K562 (cell line): Measurements from ENCODE around the gene CHAD. TPM values are rescaled to one million over a fixed set of nuclear protein-coding genes. Genes with fewer than 3 reads are reported as not detected.

Experiments
- ATAC-seq: fragments of 200-7000 bp; cut with Tn5 transposase; 3 replicates; pipeline ENCODE4 v1.9.1; 2020; ENCODE audit warnings: moderate library complexity
- BruUV-seq: library from RNA; stranded (reverse); fragments of 400-500 nt; replicated peaks from 2 replicates; lab custom pipeline; 2021; lab: Mats Ljungman, UMichigan
- CTCF ChIA-PET: fragments of 300-600 bp; formaldehyde crosslinking; extraction: SDS; loops from one replicate; lab custom pipeline; 2021; ENCODE audit warnings: low intra/inter-chr PET ratio; lab: Yijun Ruan, JAX
- POLR2A ChIA-PET: fragments of 300-600, 350-650 bp; sonication (Branson Sonifier 250); formaldehyde crosslinking; extraction: SDS; loops from one replicate; lab custom pipeline; 2021; ENCODE audit warnings: antibody characterized with exemption, inconsistent platforms; lab: Yijun Ruan, JAX
- DNase-seq, 4 experiments: peaks; one replicate each; pipeline versions ENCODE4 v3.0.0 to v3.0.0-alpha.2; 2011 to 2018; ENCODE audit warnings: low spot score in 3 of 4, mixed read lengths in 3 of 4; ENCODE audit errors: extremely low read depth in 1 of 4
- FAIRE-seq: peaks from 2 replicates; lab custom pipeline; 2011; peaks lifted over from hg19 to GRCh38; lab: Jason Lieb, UNC
- H2AFZ ChIP-seq: 2 replicates; pipeline ENCODE4 v1.6.0; 2011; ENCODE audit warnings: low read depth, low read length, control low read depth, inconsistent platforms
- H3K27ac ChIP-seq: fragments of 200-600 bp; 3 replicates; pipeline ENCODE4 v1.8.0; 2011; ENCODE audit warnings: low read depth, mild to moderate bottlenecking, control low read depth, inconsistent platforms, low read length, moderate library complexity, mixed read lengths; ENCODE audit errors: extremely low read depth
- H3K27me3 ChIP-seq, 2 experiments: fragments of 300-600 bp in 1 of 2; 2 replicates in 1 of 2; 3 replicates in 1 of 2; pipeline versions ENCODE4 v1.6.0 to v1.8.0; 2011; ENCODE audit warnings: inconsistent platforms in 2 of 2, low read length in 2 of 2, mild to moderate bottlenecking in 1 of 2, mixed read lengths in 1 of 2, moderate library complexity in 1 of 2; ENCODE audit not compliant: control insufficient read depth in 2 of 2, insufficient read depth in 2 of 2
- H3K36me3 ChIP-seq: fragments of 300-600 bp; 3 replicates; pipeline ENCODE4 v1.8.0; 2011; ENCODE audit warnings: mild to moderate bottlenecking, low read length, inconsistent platforms; ENCODE audit not compliant: control insufficient read depth, insufficient read depth
- H3K4me1 ChIP-seq, 2 experiments: fragments of 200-600 bp in 1 of 2; replicated peaks in 1 of 2; 2 replicates in 1 of 2; 3 replicates in 1 of 2; pipeline versions ENCODE4 v1.5.1 to v1.8.0; 2011; ENCODE audit warnings: inconsistent platforms in 2 of 2, low read length in 2 of 2, mild to moderate bottlenecking in 1 of 2, mixed read lengths in 1 of 2, moderate library complexity in 1 of 2; ENCODE audit not compliant: control insufficient read depth in 2 of 2, insufficient read depth in 2 of 2
- H3K4me2 ChIP-seq: 2 replicates; pipeline ENCODE4 v1.6.1; 2011; ENCODE audit warnings: low read length, control low read depth, inconsistent platforms, mixed read lengths; ENCODE audit not compliant: insufficient read depth
- H3K4me3 ChIP-seq: fragments of 200-600 bp; sonication (generic), shearing (Covaris generic); 2 replicates; pipeline ENCODE4 v1.5.1; 2016; ENCODE audit warnings: control low read depth, inconsistent platforms
- H3K79me2 ChIP-seq: fragments of 200-600 bp; 3 replicates; pipeline ENCODE4 v1.8.0; 2011; ENCODE audit warnings: low read length, inconsistent platforms; ENCODE audit not compliant: control insufficient read depth, insufficient read depth
- H3K9ac ChIP-seq, 2 experiments: 2 replicates each; pipeline versions ENCODE4 v1.6.0 to v1.6.1; 2011; ENCODE audit warnings: low read depth in 2 of 2, low read length in 2 of 2, control low read depth in 1 of 2, inconsistent platforms in 1 of 2, mild to moderate bottlenecking in 1 of 2, mixed read lengths in 1 of 2; ENCODE audit not compliant: insufficient read depth in 1 of 2
- H3K9me1 ChIP-seq: one replicate; pipeline ENCODE4 v1.6.0; 2011; ENCODE audit warnings: inconsistent platforms, mild to moderate bottlenecking, low read length, moderate library complexity; ENCODE audit not compliant: control insufficient read depth, insufficient read depth
- H3K9me3 ChIP-seq: replicated peaks from 2 replicates; pipeline ENCODE4 v1.5.1; 2011; ENCODE audit warnings: low read depth, low read length, inconsistent platforms; ENCODE audit not compliant: control insufficient read depth, insufficient read depth
- H4K20me1 ChIP-seq: replicated peaks from 2 replicates; pipeline ENCODE4 v1.6.1; 2011; ENCODE audit warnings: low read length, inconsistent platforms, mixed read lengths; ENCODE audit not compliant: control insufficient read depth, insufficient read depth
- HMBOX1 ChIP-seq: sonication (generic); IDR thresholded peaks from 2 replicates; pipeline ENCODE4 v1.6.1; 2016
- HMG20A ChIP-seq: fragments of 450-650 bp; formaldehyde crosslinking; conservative IDR thresholded peaks from 2 replicates; pipeline ENCODE4 v1.4.0; 2020; ENCODE audit warnings: mild to moderate bottlenecking, mixed read lengths
- JUN ChIP-seq, 2 experiments: sonication (generic) in 1 of 2; formaldehyde crosslinking in 1 of 2; IDR thresholded peaks; 2 replicates each; pipeline versions ENCODE4 v1.6.1 to v1.8.0; 2012 to 2022; ENCODE audit warnings: borderline replicate concordance in 2 of 2, mild to moderate bottlenecking in 2 of 2, improper control_type of control experiment in 1 of 2, low read depth in 1 of 2, low read length in 1 of 2, missing genetic modification reagents in 1 of 2
- KAT2B ChIP-seq: IDR thresholded peaks from one replicate; pipeline ENCODE4 v1.6.1; 2012; ENCODE audit warnings: low read depth, mild to moderate bottlenecking, control low read depth, inconsistent platforms, low read length, moderate library complexity
- KDM4B ChIP-seq, 2 experiments: fragments of 450-650 bp in 1 of 2; sonication (generic) in 1 of 2; IDR thresholded peaks; 2 replicates each; pipeline ENCODE4 v1.6.1; 2016 to 2017; ENCODE audit warnings: borderline replicate concordance in 2 of 2, antibody characterized with exemption in 1 of 2, low read depth in 1 of 2, mild to moderate bottlenecking in 1 of 2
- MEF2A ChIP-seq: IDR thresholded peaks from 2 replicates; pipeline ENCODE4 v1.6.1; 2011; ENCODE audit warnings: low read depth, mild to moderate bottlenecking, low read length, moderate library complexity; ENCODE audit not compliant: control insufficient read depth
- OTX1 ChIP-seq: fragments of 450-650 bp; formaldehyde crosslinking; IDR thresholded peaks from 2 replicates; pipeline ENCODE4 v1.4.0; 2022; ENCODE audit warnings: mild to moderate bottlenecking
- PHTF2 ChIP-seq: fragments of 250-450 bp; sonication (Bioruptor Pico); IDR thresholded peaks from 2 replicates; pipeline ENCODE4 v1.5.0; 2021; ENCODE audit warnings: mild to moderate bottlenecking
- RBBP5 ChIP-seq: fragments of 200-600 bp; sonication (generic); IDR thresholded peaks from 2 replicates; pipeline ENCODE4 v1.6.1; 2012; ENCODE audit warnings: borderline replicate concordance, mild to moderate bottlenecking, low read length, control low read depth, inconsistent platforms; ENCODE audit not compliant: insufficient read depth, poor library complexity, severe bottlenecking
- RBM25 ChIP-seq: fragments of 200-400 bp; formaldehyde crosslinking; IDR thresholded peaks from 2 replicates; pipeline ENCODE4 v1.6.1; 2018; ENCODE audit warnings: low read length, low read depth, moderate library complexity; ENCODE audit not compliant: severe bottlenecking
- RBM34 ChIP-seq: fragments of 200-400 bp; formaldehyde crosslinking; IDR thresholded peaks from 2 replicates; pipeline ENCODE4 v1.6.1; 2018; ENCODE audit warnings: low read length, borderline replicate concordance; ENCODE audit not compliant: insufficient read depth
- SUPT5H ChIP-seq: fragments of 450-650 bp; IDR thresholded peaks from 2 replicates; pipeline ENCODE4 v1.6.1; 2016
- ZNF184 ChIP-seq: sonication (generic); formaldehyde crosslinking; IDR thresholded peaks from 2 replicates; pipeline ENCODE4 v1.5.0; 2020; ENCODE audit warnings: missing genetic modification reagents
- ZNF561 ChIP-seq: fragments of 450-650 bp; formaldehyde crosslinking; conservative IDR thresholded peaks from 2 replicates; pipeline ENCODE4 v1.4.0; 2020; ENCODE audit warnings: mild to moderate bottlenecking, moderate library complexity
- WGBS: fragments of 100-300 bp; shearing (Covaris generic); methylation state at CpG from one replicate; pipeline ENCODE4 v1.1.6; 2016; ENCODE audit warnings: low coverage, mixed read lengths; ENCODE audit not compliant: insufficient coverage; ENCODE audit errors: missing lambda C conversion rate; 5-methylcytosine and 5-hydroxymethylcytosine counted together
- in situ Hi-C: fragments of 300-500 bp; cut with MboI; formaldehyde crosslinking; loops from 4 replicates; pipeline ENCODE4 v1.15.0; 2018; ENCODE audit warnings: inconsistent platforms, mixed read lengths
- intact Hi-C: fragments of 100-400 bp; cut with micrococcal nuclease; formaldehyde crosslinking; loops from 2 replicates; pipeline ENCODE4 v1.14.2; 2022
- polyA plus RNA-seq, 8 experiments: library from polyadenylated mRNA; depleted of rRNA in 4 of 8; stranded (reverse) in 5 of 8; unstranded in 3 of 8; fragments of >200 nt; fragmentation: Nextera tagmentation in 2 of 8; fragmentation: Illumina TruSeq in 1 of 8; extraction: Ambion mirVana in 2 of 8; extraction: Trizol in 1 of 8; gene quantifications; 2 replicates each; pipeline versions ENCODE4 v1.2.1 to v1.2.3, GENCODE V29; 2011 to 2014; ENCODE audit warnings: inconsistent platforms in 1 of 8, missing spikeins in 1 of 8
- total RNA-seq, 7 experiments: library from RNA; depleted of rRNA in 6 of 7; stranded (reverse); fragments of >200 nt in 6 of 7; fragmentation: Illumina TruSeq in 2 of 7; extraction: Trizol in 2 of 7; gene quantifications; 2 replicates each; pipeline versions ENCODE4 v1.2.1 to v1.2.3, GENCODE V29; 2011 to 2021; ENCODE audit warnings: low replicate concordance in 1 of 7
- TF ChIP-seq, protein P1 (sequence below): fragments of 450-650 bp; IDR thresholded peaks from 2 replicates; pipeline ENCODE4 v1.6.1; 2018; ENCODE audit warnings: mild to moderate bottlenecking, low read depth; ENCODE audit not compliant: partially characterized antibody
- TF ChIP-seq, protein P2 (sequence below): sonication (generic); formaldehyde crosslinking; IDR thresholded peaks from 2 replicates; pipeline ENCODE4 v1.8.0; 2022; ENCODE audit warnings: mild to moderate bottlenecking, low read depth, missing genetic modification reagents

Gene CHAD
- total and polyA plus RNA-seq, 9 of the 15 experiments (the other 6 are each of a cell fraction or from before 2014, with no cell fraction given): not detected

DNA sequence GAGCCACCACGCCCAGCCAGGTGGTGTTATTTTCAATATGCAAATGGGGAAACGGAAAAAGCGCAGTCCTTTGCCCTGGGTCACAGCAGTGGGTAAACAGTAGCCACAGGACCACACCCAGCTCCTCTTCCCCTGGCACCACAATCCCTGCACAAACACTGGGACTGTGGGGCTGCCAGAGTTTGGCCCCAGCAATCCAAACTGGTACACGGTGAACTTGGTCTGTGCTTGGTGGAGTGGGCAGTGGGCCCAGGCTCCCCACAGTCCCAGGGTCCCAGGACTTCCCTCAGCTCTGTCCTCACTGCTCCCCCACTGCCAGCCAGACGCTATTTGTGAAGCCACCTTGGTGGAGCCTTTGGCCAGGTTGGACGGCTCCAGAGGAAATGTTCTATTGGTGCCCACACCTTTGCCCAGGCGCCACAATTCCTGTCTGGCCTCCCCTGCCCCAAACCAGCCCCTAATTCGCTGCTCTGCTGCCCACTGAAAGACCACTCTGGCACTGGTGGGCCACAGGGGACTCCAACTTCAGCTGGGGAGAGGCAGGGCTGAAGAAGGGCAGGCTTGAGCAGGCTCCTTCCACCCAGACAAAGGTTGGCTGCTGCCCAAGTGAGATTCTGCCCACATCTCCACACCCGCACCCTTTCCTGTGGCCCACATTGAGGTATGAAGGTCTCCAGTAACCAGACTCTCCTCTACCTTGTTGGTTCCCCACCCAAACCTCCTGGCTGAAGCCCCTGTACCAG lies 2.1 kb downstream of the CHAD start:
- POLR2A ChIA-PET: interaction anchor here (0.6 kb wide), 1 partner anchor 253 kb away, joined by 3 read pairs; no protein-coding TSS in a partner anchor
- BruUV-seq: no TSS peak

More for the DNA sequence above, 2.1 kb downstream of the CHAD start:
- intact Hi-C loops (no loop called here), in situ Hi-C loops (no loop called here)
- H3K27me3 ChIP-seq: peaks cover 21 to 84% of the 10 kb centered on the region in 2 experiments; a peak in 4 of 5 replicates
- no peak overlapping the region for H2AFZ ChIP-seq
- no peak for DNase-seq
- FAIRE-seq: no peak
- no peaks in the 10 kb centered on the region for H3K9me1 ChIP-seq
- no peaks in the 10 kb centered on the region for H3K9me3 ChIP-seq
- CTCF ChIA-PET: no interaction called here
- no peaks in the 10 kb centered on the region for H3K79me2 ChIP-seq
- peaks cover 0 to 23% of the 10 kb centered on the region in 2 experiments; a peak in 2 of 5 replicates for H3K4me1 ChIP-seq
- H3K4me2 ChIP-seq: no peak overlapping the region
- no peaks in the 10 kb centered on the region for H3K36me3 ChIP-seq
- no peak overlapping the region for H3K9ac ChIP-seq
- no peak overlapping the region for H3K4me3 ChIP-seq
- TF ChIP-seq, protein P1, sequence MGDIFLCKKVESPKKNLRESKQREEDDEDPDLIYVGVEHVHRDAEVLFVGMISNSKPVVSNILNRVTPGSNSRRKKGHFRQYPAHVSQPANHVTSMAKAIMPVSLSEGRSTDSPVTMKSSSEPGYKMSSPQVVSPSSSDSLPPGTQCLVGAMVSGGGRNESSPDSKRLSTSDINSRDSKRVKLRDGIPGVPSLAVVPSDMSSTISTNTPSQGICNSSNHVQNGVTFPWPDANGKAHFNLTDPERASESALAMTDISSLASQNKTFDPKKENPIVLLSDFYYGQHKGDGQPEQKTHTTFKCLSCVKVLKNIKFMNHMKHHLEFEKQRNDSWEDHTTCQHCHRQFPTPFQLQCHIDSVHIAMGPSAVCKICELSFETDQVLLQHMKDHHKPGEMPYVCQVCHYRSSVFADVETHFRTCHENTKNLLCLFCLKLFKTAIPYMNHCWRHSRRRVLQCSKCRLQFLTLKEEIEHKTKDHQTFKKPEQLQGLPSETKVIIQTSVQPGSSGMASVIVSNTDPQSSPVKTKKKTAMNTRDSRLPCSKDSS: no peak
- TF ChIP-seq RBM25 (no peak), RBBP5 (no peak), HMBOX1 (no peak), SUPT5H (no peak), RBM34 (no peak), PHTF2 (no peak), KDM4B (IDR thresholded peaks at IDR 0.05; ENCODE audit: borderline replicate concordance in 2 of 2, low read depth in 1 of 2) (no peak), ZNF184 (no peak), OTX1 (CRISPR knock-in tag) (no peak), JUN (IDR thresholded peaks at IDR 0.05; ENCODE audit: borderline replicate concordance, low read depth, low read length) (no peak), JUN (CRISPR knock-in tag; IDR thresholded peaks at IDR 0.05; ENCODE audit: borderline replicate concordance) (no peak), ZNF561 (CRISPR knock-in tag) (no peak), KAT2B (no peak), HMG20A (CRISPR knock-in tag) (no peak), MEF2A (no peak)
- TF ChIP-seq, protein P2, sequence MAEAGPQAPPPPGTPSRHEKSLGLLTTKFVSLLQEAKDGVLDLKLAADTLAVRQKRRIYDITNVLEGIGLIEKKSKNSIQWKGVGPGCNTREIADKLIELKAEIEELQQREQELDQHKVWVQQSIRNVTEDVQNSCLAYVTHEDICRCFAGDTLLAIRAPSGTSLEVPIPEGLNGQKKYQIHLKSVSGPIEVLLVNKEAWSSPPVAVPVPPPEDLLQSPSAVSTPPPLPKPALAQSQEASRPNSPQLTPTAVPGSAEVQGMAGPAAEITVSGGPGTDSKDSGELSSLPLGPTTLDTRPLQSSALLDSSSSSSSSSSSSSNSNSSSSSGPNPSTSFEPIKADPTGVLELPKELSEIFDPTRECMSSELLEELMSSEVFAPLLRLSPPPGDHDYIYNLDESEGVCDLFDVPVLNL (CRISPR knock-in tag): no peak
- WGBS: 12% methylated on average over 8 of the region's 9 CpGs
- peaks cover 15% of the 10 kb centered on the region for H4K20me1 ChIP-seq
- H3K27ac ChIP-seq: no peak overlapping the region
- no peak for ATAC-seq
